ENCODE measurements around the gene RHOBTB1. TPM values are rescaled to one million over a fixed set of nuclear protein-coding genes. Genes with fewer than 3 reads are reported as not detected.

The RHOBTB1 gene
- total and polyA plus RNA-seq, 4 donors = 2.7 to 11.8 (median 4.9) TPM

DNA sequence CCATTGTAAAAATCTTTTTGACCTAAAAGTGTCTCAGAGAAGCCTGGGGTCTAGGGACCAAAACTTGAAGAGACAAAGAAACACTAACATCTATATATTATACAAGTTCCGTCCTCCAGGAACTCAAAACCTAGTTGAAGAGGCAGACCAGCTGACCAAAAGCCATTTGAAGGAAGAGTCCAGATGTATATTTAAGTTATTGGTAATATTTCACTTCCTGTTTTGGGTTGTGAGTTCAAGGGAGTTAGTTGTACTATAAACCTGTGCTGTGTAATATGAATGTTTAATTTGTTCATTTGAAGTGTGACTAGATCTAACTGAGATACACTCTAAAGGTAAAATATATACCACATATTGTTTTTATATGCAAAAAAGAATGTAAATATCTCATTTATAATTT, 120.7 kb downstream of the RHOBTB1 start (continued):
- no peak for TF ChIP-seq REST (IDR thresholded peaks at IDR 0.05)
- no peak for TF ChIP-seq JUND (IDR thresholded peaks at IDR 0.05)
- no peak for TF ChIP-seq HNF4A (conservative IDR thresholded peaks at IDR 0.05)

DNA sequence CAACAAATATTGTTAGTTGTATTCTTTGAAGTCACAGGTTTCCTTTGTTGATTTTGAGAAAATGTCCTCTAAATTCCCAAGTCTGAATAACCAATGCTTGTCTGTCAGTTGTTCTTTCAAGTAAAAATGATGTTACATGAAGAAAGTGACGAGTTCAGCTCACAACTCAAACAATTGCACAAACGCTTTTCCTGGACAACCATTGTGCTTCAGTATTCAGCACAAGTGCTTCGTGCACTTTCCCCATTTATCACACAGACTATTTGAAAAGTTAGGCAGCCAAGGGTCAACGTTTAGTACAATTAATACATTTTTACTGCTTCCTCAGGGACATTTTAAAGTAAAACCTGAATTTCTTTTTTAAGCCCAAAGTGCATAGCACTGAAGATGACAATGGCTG, 121.2 kb downstream of the RHOBTB1 start:
- Histone ChIP-seq H3K9ac (ENCODE audit: low read depth in 1 of 2, low read length in 2 of 2) (no peak overlapping the region), H3K4me3 (ENCODE audit: low read depth in 1 of 3, low read length in 3 of 3) (no peak overlapping the region), H3K27me3 (ENCODE audit: control insufficient read depth in 4 of 4, insufficient read depth in 4 of 4, low read length in 3 of 4) (no peaks in the 10 kb centered on the region), H3K9me3 (ENCODE audit: control insufficient read depth in 4 of 4, low read length in 3 of 4) (no peaks in the 10 kb centered on the region), H3K27ac (ENCODE audit: low read depth in 1 of 2, low read length in 2 of 2) (no peak overlapping the region), H3K4me1 (ENCODE audit: control insufficient read depth in 4 of 4, insufficient read depth in 4 of 4, low read length in 3 of 4) (no peaks in the 10 kb centered on the region), H3K36me3 (ENCODE audit: control insufficient read depth in 4 of 4, insufficient read depth in 3 of 4, low read depth in 1 of 4, low read length in 3 of 4) (no peaks in the 10 kb centered on the region)
- WGBS = 40% methylated on average over 4 of the region's 4 CpGs
- no peak for TF ChIP-seq ATF3 (IDR thresholded peaks at IDR 0.05)
- TF ChIP-seq FOXA2 (IDR thresholded peaks at IDR 0.05) = no peak
- no peak for TF ChIP-seq SP1 (IDR thresholded peaks at IDR 0.05)
- no peak for TF ChIP-seq NR2F2 (IDR thresholded peaks at IDR 0.05)
- TF ChIP-seq HNF4A (conservative IDR thresholded peaks at IDR 0.05) = no peak
- TF ChIP-seq FOXA1 (IDR thresholded peaks at IDR 0.05) = no peak
- TF ChIP-seq CTCF (IDR thresholded peaks at IDR 0.05; ENCODE audit: low read depth, low read length, missing input control) = no peak
- TF ChIP-seq GABPA (IDR thresholded peaks at IDR 0.05 in 1 of 2, conservative IDR thresholded peaks at IDR 0.05 in 1 of 2) = no peak
- no peak for TF ChIP-seq YY1 (IDR thresholded peaks at IDR 0.05)
- TF ChIP-seq HNF4G (IDR thresholded peaks at IDR 0.05) = no peak
- no peak for TF ChIP-seq RAD21 (IDR thresholded peaks at IDR 0.05)
- TF ChIP-seq, protein P1, sequence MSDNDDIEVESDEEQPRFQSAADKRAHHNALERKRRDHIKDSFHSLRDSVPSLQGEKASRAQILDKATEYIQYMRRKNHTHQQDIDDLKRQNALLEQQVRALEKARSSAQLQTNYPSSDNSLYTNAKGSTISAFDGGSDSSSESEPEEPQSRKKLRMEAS (IDR thresholded peaks at IDR 0.05) = no peak
- TF ChIP-seq JUND (IDR thresholded peaks at IDR 0.05) = no peak
- no peak for TF ChIP-seq EGR1 (IDR thresholded peaks at IDR 0.05; ENCODE audit: low read depth in 2 of 2)
- TF ChIP-seq TAF1 (conservative IDR thresholded peaks at IDR 0.05) = no peak
- TF ChIP-seq REST (IDR thresholded peaks at IDR 0.05) = no peak
- no peak for DNase-seq (ENCODE audit: low spot score)

Measured in liver (tissue), 9 donors.